SU-DHL-6 (cell line): Measurements from ENCODE around the gene TSHB.

ENCODE experiments used
- H2AFZ ChIP-seq: fragments of 200-600 bp; sonication (generic); 2 replicates; pipeline ENCODE4 v1.6.1; 2014; ENCODE audit warnings: low read depth, mild to moderate bottlenecking, moderate library complexity, mixed read lengths, antibody characterized with exemption, low read length; ENCODE audit not compliant: severe bottlenecking
- H3F3A ChIP-seq: fragments of 200-600 bp; shearing (Covaris generic); 2 replicates; pipeline ENCODE4 v1.6.0; 2016; ENCODE audit warnings: antibody characterized with exemption, mild to moderate bottlenecking; ENCODE audit not compliant: insufficient read depth
- H3K27ac ChIP-seq: fragments of 200-600 bp; sonication (generic); 2 replicates; pipeline ENCODE4 v1.5.1; 2016; ENCODE audit warnings: low read depth, mild to moderate bottlenecking, low read length, moderate library complexity, mixed read lengths
- H3K27me3 ChIP-seq: fragments of 200-600 bp; sonication (generic), shearing (Covaris generic); 2 replicates; pipeline ENCODE4 v1.6.0; 2014; ENCODE audit warnings: mild to moderate bottlenecking, low read length
- H3K36me3 ChIP-seq: fragments of 200-600 bp; sonication (generic); 2 replicates; pipeline ENCODE4 v1.6.1; 2014; ENCODE audit warnings: mild to moderate bottlenecking, low read length, mixed read lengths
- H3K4me2 ChIP-seq: fragments of 300-600, 200-600 bp; shearing (Covaris generic), sonication (generic); 2 replicates; pipeline ENCODE4 v1.6.0; 2014; ENCODE audit warnings: low read length, low read depth, mild to moderate bottlenecking; ENCODE audit not compliant: poor library complexity, severe bottlenecking
- H3K4me3 ChIP-seq: fragments of 200-600 bp; sonication (generic); 2 replicates; pipeline ENCODE4 v1.5.1; 2014; ENCODE audit warnings: antibody characterized with exemption, low read length, mild to moderate bottlenecking, mixed read lengths; ENCODE audit not compliant: insufficient read depth, poor library complexity, severe bottlenecking
- H3K79me2 ChIP-seq: fragments of 200-600 bp; sonication (generic); 2 replicates; pipeline ENCODE4 v1.6.1; 2014; ENCODE audit warnings: mild to moderate bottlenecking, low read length, moderate library complexity; ENCODE audit not compliant: insufficient read depth
- H3K9ac ChIP-seq: fragments of 200-600 bp; sonication (generic); 2 replicates; pipeline ENCODE4 v1.7.0; 2014; ENCODE audit warnings: mild to moderate bottlenecking, low read length
- H3K9me2 ChIP-seq: fragments of 200-600 bp; sonication (generic); replicated peaks from 2 replicates; pipeline ENCODE4 v1.6.1; 2014; ENCODE audit warnings: low read length; ENCODE audit not compliant: insufficient read depth
- H3K9me3 ChIP-seq: fragments of 200-600 bp; sonication (generic); 2 replicates; pipeline ENCODE4 v1.6.1; 2014; ENCODE audit warnings: low read length, mixed read lengths; ENCODE audit not compliant: insufficient read depth
- H4K20me1 ChIP-seq: fragments of 200-600 bp; sonication (generic); 2 replicates; pipeline ENCODE4 v1.6.1; 2014; ENCODE audit warnings: low read depth, mild to moderate bottlenecking, antibody characterized with exemption, low read length, moderate library complexity, mixed read lengths
- CTCF ChIP-seq: fragments of 200-600 bp; sonication (generic); IDR thresholded peaks from one replicate; pipeline ENCODE4 v1.5.1; 2017; ENCODE audit warnings: antibody characterized with exemption, mild to moderate bottlenecking, low read length, moderate library complexity; ENCODE audit not compliant: insufficient read depth, poor library complexity, severe bottlenecking
- EZH2phosphoT487 ChIP-seq: fragments of 200-600 bp; sonication (generic), shearing (Covaris generic); conservative IDR thresholded peaks from 2 replicates; pipeline ENCODE4 v1.6.1; 2018; ENCODE audit warnings: mild to moderate bottlenecking, antibody characterized with exemption, low read length, moderate library complexity, mixed read lengths

Gene TSHB

GRCh38 chr1:115073298-115074087 is 43.9 kb downstream of the TSHB start:
- H3K4me2 ChIP-seq, result no peak overlapping the region
- H3K36me3 ChIP-seq, result no peaks in the 10 kb centered on the region
- no peaks in the 10 kb centered on the region for H3K9me3 ChIP-seq
- H3K4me3 ChIP-seq, result no peak overlapping the region
- no peak overlapping the region for H3K9ac ChIP-seq
- H4K20me1 ChIP-seq, result no peaks in the 10 kb centered on the region
- no peak for TF ChIP-seq EZH2phosphoT487
- no peak for TF ChIP-seq CTCF
- H3K9me2 ChIP-seq, result no peaks in the 10 kb centered on the region
- H3K27me3 ChIP-seq, result no peaks in the 10 kb centered on the region
- no peak overlapping the region for H3K27ac ChIP-seq
- no peaks in the 10 kb centered on the region for H3K79me2 ChIP-seq
- H2AFZ ChIP-seq, result no peak overlapping the region
- H3F3A ChIP-seq, result no peaks in the 10 kb centered on the region

DNA sequence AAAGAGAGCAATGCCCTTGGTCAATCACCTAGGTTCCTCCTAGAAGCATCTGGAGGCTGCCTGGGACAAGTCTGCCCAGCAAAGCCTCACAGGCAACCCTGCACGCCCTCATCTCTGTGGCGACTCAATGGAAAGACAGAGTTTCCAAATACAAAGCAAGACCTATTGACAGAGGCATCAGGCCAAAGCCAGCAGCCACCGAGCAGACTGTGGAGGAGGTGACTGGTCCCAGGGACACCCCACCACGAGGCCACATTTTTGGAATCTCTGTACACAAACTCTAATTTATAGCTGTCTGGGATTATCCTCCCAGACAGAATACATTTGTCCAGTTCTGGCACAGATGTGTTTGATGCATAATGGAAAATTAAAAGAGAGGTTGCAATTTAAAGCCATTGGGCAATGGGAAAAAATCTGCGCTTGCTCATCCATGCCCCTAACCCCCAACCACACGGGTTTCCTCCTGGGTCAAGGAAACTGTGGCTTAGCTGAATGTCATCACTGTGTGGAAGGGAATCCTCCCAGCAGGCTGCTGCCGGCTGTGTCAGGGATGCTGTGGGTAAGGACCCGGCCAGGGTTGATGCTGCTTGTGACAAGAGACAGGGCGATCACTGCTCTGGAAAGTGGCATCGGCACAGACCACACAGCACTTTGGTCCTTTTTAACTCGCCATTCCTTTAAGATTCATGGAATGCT is 45.4 kb downstream of the TSHB start:
- H3K9me2 ChIP-seq, result no peaks in the 10 kb centered on the region
- no peaks in the 10 kb centered on the region for H4K20me1 ChIP-seq
- no peak overlapping the region for H3K4me3 ChIP-seq
- H3K79me2 ChIP-seq, result no peaks in the 10 kb centered on the region
- H3K9ac ChIP-seq, result no peak overlapping the region
- TF ChIP-seq CTCF (no peak), EZH2phosphoT487 (no peak)
- H3K36me3 ChIP-seq, result no peaks in the 10 kb centered on the region
- no peaks in the 10 kb centered on the region for H3F3A ChIP-seq
- no peaks in the 10 kb centered on the region for H3K9me3 ChIP-seq
- H3K27me3 ChIP-seq, result no peaks in the 10 kb centered on the region
- H3K27ac ChIP-seq, result no peak overlapping the region
- H3K4me2 ChIP-seq, result no peak overlapping the region
- no peak overlapping the region for H2AFZ ChIP-seq

DNA sequence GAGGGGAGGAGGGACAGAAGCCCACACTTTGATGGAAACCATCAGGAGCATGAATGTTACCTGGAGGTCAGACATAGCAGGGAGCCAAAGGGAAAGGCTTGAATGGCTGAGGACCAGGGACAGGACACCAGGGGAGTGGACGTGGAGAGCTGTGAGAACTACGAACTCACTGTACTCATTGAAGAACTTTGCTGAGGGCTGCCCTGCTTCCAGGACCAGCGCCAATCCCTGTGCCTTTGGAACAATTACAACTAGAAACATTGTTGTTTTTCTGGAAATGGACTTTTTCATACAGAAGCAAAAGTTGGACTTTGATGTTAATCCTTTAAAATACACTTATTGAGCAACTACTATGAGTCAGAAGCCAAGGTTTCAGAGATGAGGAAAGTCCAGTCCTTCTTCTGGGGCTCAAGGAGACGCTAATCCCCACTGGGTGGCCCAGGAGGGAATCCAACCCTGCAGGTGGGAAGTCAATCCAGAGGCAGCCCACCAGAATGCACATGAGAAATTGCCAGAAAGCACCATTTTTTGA is 46.8 kb downstream of the TSHB start:
- Histone ChIP-seq H2AFZ (no peak overlapping the region), H3K9me2 (no peaks in the 10 kb centered on the region), H3F3A (no peaks in the 10 kb centered on the region), H3K4me3 (no peak overlapping the region), H3K79me2 (no peaks in the 10 kb centered on the region), H4K20me1 (no peaks in the 10 kb centered on the region), H3K9ac (no peak overlapping the region), H3K36me3 (no peaks in the 10 kb centered on the region), H3K27ac (no peak overlapping the region), H3K27me3 (no peaks in the 10 kb centered on the region), H3K9me3 (no peaks in the 10 kb centered on the region), H3K4me2 (no peak overlapping the region)
- no peak for TF ChIP-seq EZH2phosphoT487
- no peak for TF ChIP-seq CTCF
